DND-41 (cell line): ENCODE data around the gene GARNL3.

Experiments
- ATAC-seq: fragments of 200-7000 bp; cut with Tn5 transposase; 3 replicates; pipeline ENCODE4 v1.9.1; 2021; ENCODE audit warnings: low read depth; ENCODE audit not compliant: insufficient read depth
- DNase-seq: peaks from one replicate; pipeline ENCODE4 v3.0.0-alpha.2; 2020
- H2AFZ ChIP-seq: 2 replicates; pipeline ENCODE4 v1.6.0; 2012; ENCODE audit warnings: low read depth, low read length
- H3K27ac ChIP-seq: 2 replicates; pipeline ENCODE4 v1.5.1; 2012; ENCODE audit warnings: low read length, inconsistent platforms
- H3K27me3 ChIP-seq: fragments of 200-600 bp; sonication (generic); 2 replicates; pipeline ENCODE4 v1.6.0; 2012; ENCODE audit warnings: low read length, mild to moderate bottlenecking, inconsistent platforms; ENCODE audit not compliant: insufficient read depth, poor library complexity
- H3K36me3 ChIP-seq: 2 replicates; pipeline ENCODE4 v1.5.1; 2012; ENCODE audit warnings: low read length, inconsistent platforms; ENCODE audit not compliant: insufficient read depth
- H3K4me1 ChIP-seq: 2 replicates; pipeline ENCODE4 v1.5.1; 2012; ENCODE audit warnings: mild to moderate bottlenecking, low read length; ENCODE audit not compliant: insufficient read depth
- H3K4me2 ChIP-seq: 2 replicates; pipeline ENCODE4 v1.6.0; 2012; ENCODE audit warnings: mild to moderate bottlenecking, moderate library complexity, low read length, inconsistent platforms; ENCODE audit not compliant: insufficient read depth
- H3K4me3 ChIP-seq, 2 experiments: fragments of 200-600 bp in 1 of 2; shearing (Covaris generic) in 1 of 2; 2 replicates each; pipeline ENCODE4 v1.5.1; 2012 to 2016; ENCODE audit warnings: inconsistent platforms in 2 of 2, low read length in 2 of 2, mild to moderate bottlenecking in 2 of 2, low read depth in 1 of 2, moderate library complexity in 1 of 2
- H3K79me2 ChIP-seq: 2 replicates; pipeline ENCODE4 v1.6.0; 2012; ENCODE audit warnings: low read length, inconsistent platforms; ENCODE audit not compliant: insufficient read depth
- H3K9ac ChIP-seq: 2 replicates; pipeline ENCODE4 v1.6.0; 2012; ENCODE audit warnings: low read depth, mild to moderate bottlenecking, inconsistent platforms, low read length, moderate library complexity
- H3K9me3 ChIP-seq: 2 replicates; pipeline ENCODE4 v1.5.1; 2012; ENCODE audit warnings: low read length, moderate library complexity, mild to moderate bottlenecking, inconsistent platforms; ENCODE audit not compliant: insufficient read depth, severe bottlenecking
- H4K20me1 ChIP-seq: 2 replicates; pipeline ENCODE4 v1.6.0; 2012; ENCODE audit warnings: low read length; ENCODE audit not compliant: insufficient read depth
- EZH2 ChIP-seq: IDR thresholded peaks from 3 replicates; pipeline ENCODE4 v1.6.1; 2012; ENCODE audit warnings: borderline replicate concordance, low read depth, mild to moderate bottlenecking, moderate library complexity, low read length, inconsistent platforms; ENCODE audit not compliant: severe bottlenecking
- TF ChIP-seq, protein P1 (sequence below): IDR thresholded peaks from 2 replicates; pipeline ENCODE4 v1.5.1; 2012; ENCODE audit warnings: borderline replicate concordance, low read length, moderate library complexity, mild to moderate bottlenecking; ENCODE audit not compliant: poor library complexity, severe bottlenecking; ENCODE audit errors: extremely low read depth

GARNL3 gene

GRCh38 chr9:127390248-127390545 lies 125.6 kb downstream of the GARNL3 start:
- no peak overlapping the region for H3K4me3 ChIP-seq
- no peak overlapping the region for H3K9ac ChIP-seq
- no peak overlapping the region for H3K4me2 ChIP-seq
- H3K27me3 ChIP-seq, result peaks cover 57% of the 10 kb centered on the region
- H2AFZ ChIP-seq, result no peak overlapping the region
- H4K20me1 ChIP-seq, result peaks cover 60% of the 10 kb centered on the region
- no peaks in the 10 kb centered on the region for H3K79me2 ChIP-seq
- no peak for DNase-seq
- ATAC-seq, result no peak
- no peaks in the 10 kb centered on the region for H3K9me3 ChIP-seq
- no peaks in the 10 kb centered on the region for H3K36me3 ChIP-seq
- H3K4me1 ChIP-seq, result no peaks in the 10 kb centered on the region
- no peak for TF ChIP-seq EZH2
- H3K27ac ChIP-seq, result no peak overlapping the region

GRCh38 chr9:127390563-127390962 lies 126.0 kb downstream of the GARNL3 start:
- no peaks in the 10 kb centered on the region for H3K9me3 ChIP-seq
- DNase-seq (no peak), ATAC-seq (no peak)
- TF ChIP-seq, protein P1, sequence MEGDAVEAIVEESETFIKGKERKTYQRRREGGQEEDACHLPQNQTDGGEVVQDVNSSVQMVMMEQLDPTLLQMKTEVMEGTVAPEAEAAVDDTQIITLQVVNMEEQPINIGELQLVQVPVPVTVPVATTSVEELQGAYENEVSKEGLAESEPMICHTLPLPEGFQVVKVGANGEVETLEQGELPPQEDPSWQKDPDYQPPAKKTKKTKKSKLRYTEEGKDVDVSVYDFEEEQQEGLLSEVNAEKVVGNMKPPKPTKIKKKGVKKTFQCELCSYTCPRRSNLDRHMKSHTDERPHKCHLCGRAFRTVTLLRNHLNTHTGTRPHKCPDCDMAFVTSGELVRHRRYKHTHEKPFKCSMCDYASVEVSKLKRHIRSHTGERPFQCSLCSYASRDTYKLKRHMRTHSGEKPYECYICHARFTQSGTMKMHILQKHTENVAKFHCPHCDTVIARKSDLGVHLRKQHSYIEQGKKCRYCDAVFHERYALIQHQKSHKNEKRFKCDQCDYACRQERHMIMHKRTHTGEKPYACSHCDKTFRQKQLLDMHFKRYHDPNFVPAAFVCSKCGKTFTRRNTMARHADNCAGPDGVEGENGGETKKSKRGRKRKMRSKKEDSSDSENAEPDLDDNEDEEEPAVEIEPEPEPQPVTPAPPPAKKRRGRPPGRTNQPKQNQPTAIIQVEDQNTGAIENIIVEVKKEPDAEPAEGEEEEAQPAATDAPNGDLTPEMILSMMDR, result no peak
- TF ChIP-seq EZH2, result no peak
- no peak overlapping the region for H3K9ac ChIP-seq
- no peak overlapping the region for H3K4me2 ChIP-seq
- peaks cover 57% of the 10 kb centered on the region for H3K27me3 ChIP-seq
- no peaks in the 10 kb centered on the region for H3K36me3 ChIP-seq
- no peak overlapping the region for H2AFZ ChIP-seq
- no peaks in the 10 kb centered on the region for H3K79me2 ChIP-seq
- no peaks in the 10 kb centered on the region for H3K4me1 ChIP-seq
- no peak overlapping the region for H3K27ac ChIP-seq
- no peak overlapping the region for H3K4me3 ChIP-seq
- peaks cover 60% of the 10 kb centered on the region for H4K20me1 ChIP-seq

- Histone ChIP-seq H3K36me3 (no peaks in the 10 kb centered on the region), H3K79me2 (no peaks in the 10 kb centered on the region), H3K4me2 (no peak overlapping the region), H3K27me3 (peaks cover 52% of the 10 kb centered on the region), H3K4me1 (no peaks in the 10 kb centered on the region), H2AFZ (no peak overlapping the region), H3K27ac (no peak overlapping the region), H3K9ac (no peak overlapping the region), H3K4me3 (no peak overlapping the region), H4K20me1 (peaks cover 62% of the 10 kb centered on the region), H3K9me3 (no peaks in the 10 kb centered on the region)
- TF ChIP-seq EZH2, result no peak
- TF ChIP-seq, protein P1, result no peak
- ATAC-seq, result no peak
- no peak for DNase-seq
These were observed 127.6 kb downstream of the GARNL3 start for GRCh38 chr9:127392166-127392565.

DNA sequence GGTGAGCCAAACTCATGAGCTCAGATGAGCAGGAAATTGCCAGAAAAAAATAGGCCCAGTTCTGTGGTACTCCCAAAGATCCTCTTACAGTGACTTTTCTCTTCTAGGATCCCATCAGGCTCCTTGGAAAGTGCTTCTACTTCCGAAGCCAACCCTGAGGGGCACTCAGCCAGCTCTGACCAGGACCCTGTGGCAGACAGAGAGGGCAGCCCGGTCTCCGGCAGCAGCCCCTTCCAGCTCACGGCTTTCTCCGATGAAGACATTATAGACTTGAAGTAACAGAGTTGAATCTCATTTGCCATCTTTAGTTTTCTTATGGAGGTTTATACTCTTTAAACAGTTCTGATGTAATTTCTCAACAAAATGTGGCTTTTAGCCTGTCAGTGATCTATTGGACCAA lies 128.4 kb downstream of the GARNL3 start:
- H3K36me3 ChIP-seq, result no peaks in the 10 kb centered on the region

More for the DNA sequence above, 128.4 kb downstream of the GARNL3 start:
- TF ChIP-seq, protein P1, result no peak
- no peaks in the 10 kb centered on the region for H3K4me1 ChIP-seq
- ATAC-seq, result no peak
- H3K27ac ChIP-seq, result no peak overlapping the region
- H3K9ac ChIP-seq, result no peak overlapping the region
- no peaks in the 10 kb centered on the region for H3K9me3 ChIP-seq
- H2AFZ ChIP-seq, result no peak overlapping the region
- no peaks in the 10 kb centered on the region for H3K79me2 ChIP-seq
- peaks cover 62% of the 10 kb centered on the region for H4K20me1 ChIP-seq
- H3K4me3 ChIP-seq, result no peak overlapping the region
- no peak overlapping the region for H3K4me2 ChIP-seq
- H3K27me3 ChIP-seq, result peaks cover 52% of the 10 kb centered on the region
- no peak for DNase-seq
